ENCODE measurements around the gene ABT1. TPM values are rescaled to one million over a fixed set of nuclear protein-coding genes. Genes with fewer than 3 reads are reported as not detected.

The ABT1 gene
- total RNA-seq, 1 experiment from 2014 or later: 26.7 TPM

- RAD21 ChIA-PET (ENCODE audit: low non-redundant PET in 1 of 2, low total read pairs in 2 of 2, uncharacterized antibody in 2 of 2, unreplicated experiment in 2 of 2): no interaction called here
- POLR2A ChIA-PET: no interaction called here
- H3K4me2 ChIP-seq (ENCODE audit: low read length): no peak overlapping the region
- ATAC-seq (no peak), DNase-seq (ENCODE audit: low read depth, low spot score) (no peak)
- H3K79me2 ChIP-seq (ENCODE audit: insufficient read depth, low read length): no peaks in the 10 kb centered on the region
- no TSS peak for BruUV-seq (replicated peaks)
- intact Hi-C loops (cut with micrococcal nuclease): loop anchor here (5.0 kb wide), 1 partner anchor 553 kb away; no protein-coding TSS in a partner anchor
- no peaks in the 10 kb centered on the region; a peak in 1 of 4 replicates for H3K4me1 ChIP-seq (ENCODE audit: control insufficient read depth in 1 of 2, insufficient read depth in 2 of 2, low read length in 2 of 2)
- no peak overlapping the region for H3K4me3 ChIP-seq (replicated peaks in 1 of 2; ENCODE audit: low read depth in 1 of 2, low read length in 2 of 2)
- H3K27ac ChIP-seq (ENCODE audit: low read depth, low read length): no peak overlapping the region
- peaks cover 0 to 3% of the 10 kb centered on the region in 2 experiments; a peak in 1 of 4 replicates for H3K36me3 ChIP-seq (ENCODE audit: control insufficient read depth in 1 of 2, insufficient read depth in 2 of 2, low read length in 2 of 2)
- no peak overlapping the region for H3K9ac ChIP-seq (ENCODE audit: low read length)
- H3K9me3 ChIP-seq (ENCODE audit: control insufficient read depth in 1 of 2, insufficient read depth in 1 of 2, low read depth in 1 of 2, low read length in 2 of 2): no peaks in the 10 kb centered on the region
- CTCF ChIA-PET: no interaction called here
- TF ChIP-seq ZBTB33 (IDR thresholded peaks at IDR 0.05; ENCODE audit: extremely low read depth, insufficient replicate concordance, low read length): no peak
- no peak for TF ChIP-seq TCF7L2 (IDR thresholded peaks at IDR 0.05; ENCODE audit: borderline replicate concordance, extremely low read depth, insufficient read depth, insufficient read length)
- TF ChIP-seq RAD21 (IDR thresholded peaks at IDR 0.05; ENCODE audit: low read depth): no peak
- TF ChIP-seq EZH2phosphoT487 (IDR thresholded peaks at IDR 0.05; ENCODE audit: borderline replicate concordance): no peak
- no peak for TF ChIP-seq REST (IDR thresholded peaks at IDR 0.05; ENCODE audit: low read depth)
- TF ChIP-seq FOSL1 (IDR thresholded peaks at IDR 0.05; ENCODE audit: low read depth): no peak
- TF ChIP-seq POLR2AphosphoS5 (IDR thresholded peaks at IDR 0.05; ENCODE audit: low read depth, low read length): no peak
- TF ChIP-seq CTCF (IDR thresholded peaks at IDR 0.05 in 2 of 3, conservative IDR thresholded peaks at IDR 0.05 in 1 of 3; ENCODE audit: borderline replicate concordance in 1 of 3, insufficient read depth in 1 of 3, low read depth in 2 of 3, low read length in 2 of 3): no peak
- TF ChIP-seq SP1 (IDR thresholded peaks at IDR 0.05; ENCODE audit: low read depth): no peak
- no peak for TF ChIP-seq SIN3A (IDR thresholded peaks at IDR 0.05; ENCODE audit: low read depth)
- no peak for TF ChIP-seq ZNF274 (IDR thresholded peaks at IDR 0.05; ENCODE audit: low read depth, low read length)
- no peak for TF ChIP-seq MAX (IDR thresholded peaks at IDR 0.05)
- no peak for TF ChIP-seq POLR2A (IDR thresholded peaks at IDR 0.05; ENCODE audit: borderline replicate concordance, extremely low read depth, insufficient read depth, insufficient read length)
- TF ChIP-seq ATF3 (IDR thresholded peaks at IDR 0.05): no peak
- TF ChIP-seq SRF (IDR thresholded peaks at IDR 0.05; ENCODE audit: low read depth): no peak
- no peak for TF ChIP-seq CEBPB (IDR thresholded peaks at IDR 0.05; ENCODE audit: low read depth)
- TF ChIP-seq ELF1 (IDR thresholded peaks at IDR 0.05; ENCODE audit: borderline replicate concordance, low read depth): no peak
- TF ChIP-seq EGR1 (IDR thresholded peaks at IDR 0.05; ENCODE audit: low read depth): no peak
- no peak for TF ChIP-seq EZH2 (IDR thresholded peaks at IDR 0.05)
- no peaks in the 10 kb centered on the region for H3K27me3 ChIP-seq (ENCODE audit: insufficient read depth, low read length)
- no peak overlapping the region for H2AFZ ChIP-seq (ENCODE audit: low read depth, low read length, poor library complexity, severe bottlenecking)
- H3K9me2 ChIP-seq (ENCODE audit: insufficient read depth): no peaks in the 10 kb centered on the region
- H4K20me1 ChIP-seq (ENCODE audit: insufficient read depth): no peaks in the 10 kb centered on the region
Observed at GRCh38 chr6:26604797-26605196, 8.0 kb downstream of the ABT1 start.

Data from HCT116 (cell line).